Measurements from ENCODE around the gene GRK6. TPM values are rescaled to one million over a fixed set of nuclear protein-coding genes. Genes with fewer than 3 reads are reported as not detected.

GRK6 gene
- total and polyA plus RNA-seq, 9 of the 15 experiments (the other 6 are each of a cell fraction or from before 2014, with no cell fraction given), result 0.63 to 122 (median 44.5) TPM

- TF ChIP-seq, protein P1, sequence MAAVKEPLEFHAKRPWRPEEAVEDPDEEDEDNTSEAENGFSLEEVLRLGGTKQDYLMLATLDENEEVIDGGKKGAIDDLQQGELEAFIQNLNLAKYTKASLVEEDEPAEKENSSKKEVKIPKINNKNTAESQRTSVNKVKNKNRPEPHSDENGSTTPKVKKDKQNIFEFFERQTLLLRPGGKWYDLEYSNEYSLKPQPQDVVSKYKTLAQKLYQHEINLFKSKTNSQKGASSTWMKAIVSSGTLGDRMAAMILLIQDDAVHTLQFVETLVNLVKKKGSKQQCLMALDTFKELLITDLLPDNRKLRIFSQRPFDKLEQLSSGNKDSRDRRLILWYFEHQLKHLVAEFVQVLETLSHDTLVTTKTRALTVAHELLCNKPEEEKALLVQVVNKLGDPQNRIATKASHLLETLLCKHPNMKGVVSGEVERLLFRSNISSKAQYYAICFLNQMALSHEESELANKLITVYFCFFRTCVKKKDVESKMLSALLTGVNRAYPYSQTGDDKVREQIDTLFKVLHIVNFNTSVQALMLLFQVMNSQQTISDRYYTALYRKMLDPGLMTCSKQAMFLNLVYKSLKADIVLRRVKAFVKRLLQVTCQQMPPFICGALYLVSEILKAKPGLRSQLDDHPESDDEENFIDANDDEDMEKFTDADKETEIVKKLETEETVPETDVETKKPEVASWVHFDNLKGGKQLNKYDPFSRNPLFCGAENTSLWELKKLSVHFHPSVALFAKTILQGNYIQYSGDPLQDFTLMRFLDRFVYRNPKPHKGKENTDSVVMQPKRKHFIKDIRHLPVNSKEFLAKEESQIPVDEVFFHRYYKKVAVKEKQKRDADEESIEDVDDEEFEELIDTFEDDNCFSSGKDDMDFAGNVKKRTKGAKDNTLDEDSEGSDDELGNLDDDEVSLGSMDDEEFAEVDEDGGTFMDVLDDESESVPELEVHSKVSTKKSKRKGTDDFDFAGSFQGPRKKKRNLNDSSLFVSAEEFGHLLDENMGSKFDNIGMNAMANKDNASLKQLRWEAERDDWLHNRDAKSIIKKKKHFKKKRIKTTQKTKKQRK (IDR thresholded peaks at IDR 0.05; ENCODE audit: borderline replicate concordance, low read depth, low read length), result no peak
- TF ChIP-seq PATZ1 (CRISPR knock-in tag; IDR thresholded peaks at IDR 0.05; ENCODE audit: borderline replicate concordance), result no peak
- TF ChIP-seq RBM25 (IDR thresholded peaks at IDR 0.05; ENCODE audit: low read depth, low read length, severe bottlenecking), result peak; percentile 36
- TF ChIP-seq ZNF140 (CRISPR knock-in tag; IDR thresholded peaks at IDR 0.05), result no peak
- TF ChIP-seq SIN3A (IDR thresholded peaks at IDR 0.05; ENCODE audit: borderline replicate concordance in 2 of 2, control insufficient read depth in 1 of 2, low read depth in 2 of 2, low read length in 2 of 2), result no peak
- TF ChIP-seq KDM2B (CRISPR knock-in tag; IDR thresholded peaks at IDR 0.05), result no peak
- no peak for TF ChIP-seq BRD9 (IDR thresholded peaks at IDR 0.05; ENCODE audit: low read depth, partially characterized antibody)
- no peak for TF ChIP-seq TEAD1 (CRISPR knock-in tag; IDR thresholded peaks at IDR 0.05)
- no peak for TF ChIP-seq CREB5 (CRISPR knock-in tag; IDR thresholded peaks at IDR 0.05)
- no peak for TF ChIP-seq TCF7L2 (IDR thresholded peaks at IDR 0.05; ENCODE audit: low read depth, low read length)
- TF ChIP-seq TARDBP (IDR thresholded peaks at IDR 0.05), result no peak
- TF ChIP-seq ZNF3 (CRISPR knock-in tag; IDR thresholded peaks at IDR 0.05), result no peak
- TF ChIP-seq EP300 (IDR thresholded peaks at IDR 0.05; ENCODE audit: low read length), result no peak
- TF ChIP-seq EZH2 (IDR thresholded peaks at IDR 0.05; ENCODE audit: borderline replicate concordance, low read depth, low read length), result no peak
- no peak for TF ChIP-seq ZNF212 (CRISPR knock-in tag; IDR thresholded peaks at IDR 0.05)
- peak; percentile 33; the same call in 1 of the 2 replicates for TF ChIP-seq CEBPG (CRISPR knock-in tag; IDR thresholded peaks at IDR 0.05)
- 0 out of 4 replicates have a peak, but pooled peaks of 1 of the 2 experiments have one; percentile 36 for TF ChIP-seq CEBPG (tag; conservative IDR thresholded peaks at IDR 0.05 in 1 of 2, IDR thresholded peaks at IDR 0.05 in 1 of 2)
- no peak for TF ChIP-seq TAF7 (tag; IDR thresholded peaks at IDR 0.05)
- TF ChIP-seq RB1 (IDR thresholded peaks at IDR 0.05; ENCODE audit: low read depth), result no peak
- TF ChIP-seq HSF4 (CRISPR knock-in tag; IDR thresholded peaks at IDR 0.05; ENCODE audit: borderline replicate concordance), result no peak
- no peak for TF ChIP-seq ZNF778 (CRISPR knock-in tag; IDR thresholded peaks at IDR 0.05)
Measured at GRCh38 chr5:177456976-177457851, 30.7 kb downstream of the GRK6 start (continued).

All from K562 (cell line).